HG02623 (cell line): Measurements from ENCODE around the gene KIAA1549.
"Not testable (repeated sequence)": the region's sequence is repeated elsewhere in the genome, so short reads cannot be mapped to it uniquely, and the experiment has no call there.

Source experiments
- ATAC-seq: cut with Tn5 transposase; IDR thresholded peaks from one replicate; pipeline ENCODE4 v1.9.1; 2021; ENCODE audit warnings: moderate library complexity; ENCODE audit not compliant: unreplicated experiment

The KIAA1549 gene

DNA sequence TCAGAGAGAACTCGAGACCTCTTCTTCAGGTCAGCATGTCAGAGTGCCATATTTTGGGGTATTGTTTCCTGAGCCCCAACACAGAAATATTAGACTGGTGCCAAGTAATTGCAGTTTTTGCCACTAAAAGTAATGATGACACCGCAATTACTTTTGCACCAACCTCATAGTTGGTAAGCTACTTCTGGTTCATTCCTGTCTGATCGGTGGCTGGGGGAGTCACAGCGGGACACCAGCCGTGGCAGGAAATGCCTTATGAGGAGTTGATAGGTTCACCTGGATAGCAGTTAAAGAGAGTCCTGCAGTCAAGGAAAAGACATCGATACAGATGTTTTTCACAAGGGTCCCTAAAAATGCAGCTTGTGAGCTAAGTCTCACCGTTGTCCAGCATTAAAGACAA, 159.3 kb downstream of the KIAA1549 start:
- ATAC-seq: no peak

DNA sequence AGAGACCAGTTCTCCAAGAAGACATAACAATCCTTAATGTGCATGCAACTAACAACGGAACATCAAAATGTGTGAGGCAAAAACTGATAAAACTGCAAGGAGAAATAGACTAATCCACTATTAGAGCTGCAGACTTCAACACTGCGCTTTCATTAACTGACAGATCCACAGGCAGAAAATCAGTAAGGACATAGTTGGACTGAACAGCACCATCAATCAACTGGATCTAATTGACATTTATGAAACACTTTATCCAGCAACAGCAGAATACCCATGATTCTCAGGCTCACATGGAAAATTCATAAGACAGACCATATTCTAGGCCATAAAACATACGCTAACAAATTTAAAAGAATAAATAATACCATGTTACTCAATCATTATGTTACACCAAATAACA, 161.6 kb downstream of the KIAA1549 start:
- ATAC-seq: no peak

DNA sequence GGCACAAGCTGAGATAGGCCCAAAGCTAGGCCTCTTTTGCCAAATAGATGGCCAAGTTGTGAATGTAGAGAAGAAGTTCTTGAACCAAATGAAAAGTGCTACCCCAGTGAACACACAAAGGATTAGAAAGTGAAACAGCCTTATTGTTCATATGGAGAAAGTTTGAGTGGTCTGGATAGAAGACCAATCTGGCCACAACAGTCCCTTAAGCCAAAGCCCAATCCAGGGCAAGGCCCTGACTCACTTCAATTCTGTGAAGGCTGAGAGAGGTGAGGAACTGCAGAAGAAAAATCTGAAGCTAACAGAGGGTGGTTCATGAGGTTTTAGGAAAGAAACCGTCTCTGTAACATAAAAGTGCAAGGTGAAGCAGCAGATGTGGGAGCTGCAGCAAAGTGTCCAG, 164.5 kb downstream of the KIAA1549 start:
- no peak for ATAC-seq

DNA sequence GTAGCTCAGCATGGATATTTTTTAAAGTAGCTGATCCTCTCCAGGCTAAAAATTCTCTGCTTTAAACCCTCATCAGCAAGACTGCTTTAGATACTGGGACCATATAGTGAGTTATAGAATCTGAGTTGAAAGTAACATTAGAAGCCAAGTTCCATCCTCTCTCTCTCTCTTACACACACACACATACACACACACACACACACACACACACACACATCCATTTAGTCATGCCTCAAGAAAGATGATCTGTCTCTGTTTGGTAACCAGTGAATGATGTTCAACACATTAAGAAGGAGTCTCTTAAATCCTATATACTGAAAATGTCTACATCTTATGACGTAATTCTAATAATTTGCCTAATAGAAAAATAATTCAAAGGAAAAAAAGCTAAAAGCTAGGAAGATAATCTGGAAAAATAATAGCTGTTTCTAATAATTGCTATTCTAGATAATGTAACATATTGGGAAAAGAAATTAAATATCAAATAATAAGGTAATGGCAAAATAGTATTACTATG, 166.3 kb downstream of the KIAA1549 start:
- no peak for ATAC-seq

DNA sequence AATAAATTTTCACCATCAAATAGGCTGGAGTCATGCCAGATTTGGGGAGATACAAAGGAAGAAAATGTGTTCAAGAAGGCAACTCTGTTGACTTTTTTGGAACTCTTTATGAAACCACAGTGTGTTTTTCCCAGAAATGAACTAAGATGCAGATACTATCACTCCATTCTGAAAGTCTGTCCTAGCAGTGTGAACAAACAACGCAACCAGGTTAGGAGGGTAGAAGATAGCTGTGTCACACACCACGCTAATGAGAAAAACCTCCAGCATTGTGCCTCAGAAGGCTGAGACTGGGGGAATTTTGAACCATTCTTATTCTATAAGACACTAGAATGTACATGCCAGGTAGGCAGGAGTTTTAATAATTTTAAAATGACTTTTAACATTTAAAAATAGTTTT, 167.2 kb downstream of the KIAA1549 start:
- ATAC-seq: no peak

DNA sequence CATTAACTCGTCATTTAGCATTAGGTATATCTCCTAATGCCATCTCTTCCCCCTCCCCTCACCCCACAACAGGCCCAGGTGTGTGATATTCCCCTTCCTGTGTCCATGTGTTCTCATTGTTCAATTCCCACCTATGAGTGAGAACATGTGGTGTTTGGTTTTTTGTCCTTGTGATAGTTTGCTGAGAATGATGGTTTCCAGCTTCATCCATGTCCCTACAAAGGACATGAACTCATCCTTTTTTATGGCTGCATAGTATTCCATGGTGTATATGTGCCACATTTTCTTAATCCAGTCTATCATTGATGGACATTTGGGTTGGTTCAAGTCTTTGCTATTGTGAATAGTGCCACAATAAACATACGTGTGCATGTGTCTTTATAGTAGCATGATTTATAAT, 169.9 kb downstream of the KIAA1549 start:
- ATAC-seq: not testable (repeated sequence)

DNA sequence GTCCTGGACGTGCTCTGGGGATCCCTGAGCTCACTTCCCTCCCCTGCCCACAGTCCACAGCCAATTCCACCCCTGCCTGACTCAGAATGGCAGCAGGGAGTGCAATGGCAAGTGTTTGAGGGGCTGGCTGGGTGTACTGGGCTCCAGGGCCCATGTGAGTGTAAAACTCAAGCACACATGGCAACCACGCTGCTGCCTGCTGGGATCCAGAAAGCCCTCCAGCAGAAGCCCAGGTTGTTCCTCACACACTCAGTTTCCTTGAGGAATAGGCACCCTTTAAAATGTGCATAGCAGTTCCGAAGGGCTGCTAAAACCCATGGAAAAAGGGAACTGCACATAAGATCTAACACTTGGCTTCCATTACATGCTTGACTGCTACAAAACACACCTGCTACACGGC, 171.8 kb downstream of the KIAA1549 start:
- no peak for ATAC-seq

DNA sequence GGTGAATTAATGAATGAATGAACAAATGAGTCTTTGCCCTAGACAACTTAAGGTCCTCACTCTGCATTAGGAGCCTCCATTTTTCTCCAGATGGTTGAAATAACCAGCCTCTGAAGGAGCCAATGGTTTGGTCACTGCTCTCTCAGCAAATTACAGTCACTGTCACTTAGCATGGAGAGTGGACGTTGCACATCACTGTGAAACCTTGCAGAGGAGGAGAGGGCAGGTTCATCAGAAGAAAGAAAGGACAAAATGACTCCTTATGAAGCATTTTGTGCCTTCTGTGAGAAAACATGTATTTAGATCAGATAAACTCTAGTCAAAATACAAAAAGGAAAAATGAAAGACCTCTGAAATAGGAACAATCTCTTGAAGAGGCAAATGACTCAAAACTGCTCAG, 176.6 kb downstream of the KIAA1549 start:
- no peak for ATAC-seq

DNA sequence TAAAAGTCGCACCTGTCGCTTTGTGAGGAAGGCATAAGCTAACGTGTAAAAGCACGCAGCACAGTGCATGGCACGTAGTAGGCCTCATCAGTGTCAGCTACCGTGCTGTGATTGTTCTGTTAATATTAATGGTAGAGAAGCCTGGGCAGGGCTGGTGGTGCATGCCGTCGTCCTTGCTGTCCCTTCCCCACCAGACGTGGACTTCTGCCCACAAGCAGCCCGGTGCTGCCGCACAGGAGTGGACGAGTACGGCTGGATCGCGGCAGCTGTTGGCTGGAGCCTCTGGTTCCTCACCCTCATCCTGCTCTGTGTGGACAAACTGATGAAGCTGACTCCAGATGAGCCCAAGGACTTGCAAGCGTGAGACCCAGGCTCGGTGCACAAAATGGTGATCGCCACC, 178.5 kb downstream of the KIAA1549 start:
- ATAC-seq: no peak

DNA sequence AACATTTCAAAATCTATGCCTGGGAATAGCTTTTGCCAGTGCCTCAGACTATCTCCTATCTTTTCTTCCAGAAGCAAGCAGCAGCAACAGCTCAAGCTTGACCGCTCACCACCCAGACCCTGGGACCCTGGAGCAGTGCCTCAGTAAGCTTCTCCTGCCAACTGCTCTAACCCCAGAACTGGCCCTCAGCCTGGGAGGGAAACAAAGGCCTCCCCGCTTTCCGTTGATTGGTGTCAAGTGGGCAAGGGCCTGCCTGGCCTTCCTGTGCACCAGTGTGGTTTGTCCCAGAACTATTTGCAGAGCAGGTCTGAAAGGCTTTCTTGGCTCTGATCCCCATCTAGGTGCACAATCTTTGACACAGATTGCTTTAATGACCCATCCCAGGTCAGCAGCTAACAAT, 179.9 kb downstream of the KIAA1549 start:
- ATAC-seq: no peak

DNA sequence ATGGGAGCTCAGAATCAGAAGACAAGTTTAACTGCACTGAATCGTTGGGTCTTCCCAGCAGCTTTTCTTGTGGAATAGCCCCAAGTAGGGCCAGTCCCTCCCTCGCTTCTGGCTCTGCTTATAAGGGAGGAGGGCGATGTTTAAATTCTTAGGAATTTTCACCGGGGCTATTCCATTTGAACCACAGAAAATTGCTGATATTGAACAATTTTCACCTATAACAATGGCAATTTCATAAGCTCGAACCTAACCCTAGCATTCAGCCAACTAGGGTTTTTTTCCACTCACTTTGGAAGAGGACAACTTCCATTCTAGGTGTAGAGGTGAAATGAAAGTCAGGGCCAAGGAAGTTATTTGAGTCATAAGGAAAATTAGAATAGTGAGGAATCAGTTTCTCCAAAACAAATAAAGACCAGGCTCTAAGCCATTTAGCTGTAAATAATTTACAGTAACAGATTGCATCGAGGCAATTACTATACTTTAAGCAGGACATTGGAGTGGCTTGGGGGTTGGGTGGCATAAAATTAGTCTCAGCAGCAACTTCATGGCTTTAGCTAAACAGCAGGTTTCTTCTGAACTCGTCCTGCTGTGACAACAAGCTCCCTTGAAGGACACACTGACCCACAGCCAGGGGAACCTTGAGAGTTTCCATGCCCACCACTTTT, 181.7 kb downstream of the KIAA1549 start:
- ATAC-seq: no peak

DNA sequence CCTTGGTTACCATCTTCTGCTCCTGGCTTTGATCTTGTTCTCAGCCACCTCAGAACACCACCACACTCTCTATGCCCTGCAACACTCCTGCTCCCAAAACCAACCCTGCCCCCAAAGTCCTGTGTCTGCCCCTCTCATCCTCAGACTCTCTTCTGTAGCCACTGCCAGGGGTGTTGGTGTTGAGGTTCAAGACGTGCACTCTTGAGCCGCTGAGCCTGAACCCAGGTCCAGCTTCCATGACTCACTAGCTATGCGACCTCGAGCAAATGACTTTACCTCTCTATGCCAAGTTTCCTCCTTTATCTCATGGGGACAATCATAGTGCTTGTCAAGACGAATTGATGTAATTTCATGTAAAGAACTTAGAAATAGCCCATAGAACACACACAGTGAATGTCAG, 182.4 kb downstream of the KIAA1549 start:
- no peak for ATAC-seq

DNA sequence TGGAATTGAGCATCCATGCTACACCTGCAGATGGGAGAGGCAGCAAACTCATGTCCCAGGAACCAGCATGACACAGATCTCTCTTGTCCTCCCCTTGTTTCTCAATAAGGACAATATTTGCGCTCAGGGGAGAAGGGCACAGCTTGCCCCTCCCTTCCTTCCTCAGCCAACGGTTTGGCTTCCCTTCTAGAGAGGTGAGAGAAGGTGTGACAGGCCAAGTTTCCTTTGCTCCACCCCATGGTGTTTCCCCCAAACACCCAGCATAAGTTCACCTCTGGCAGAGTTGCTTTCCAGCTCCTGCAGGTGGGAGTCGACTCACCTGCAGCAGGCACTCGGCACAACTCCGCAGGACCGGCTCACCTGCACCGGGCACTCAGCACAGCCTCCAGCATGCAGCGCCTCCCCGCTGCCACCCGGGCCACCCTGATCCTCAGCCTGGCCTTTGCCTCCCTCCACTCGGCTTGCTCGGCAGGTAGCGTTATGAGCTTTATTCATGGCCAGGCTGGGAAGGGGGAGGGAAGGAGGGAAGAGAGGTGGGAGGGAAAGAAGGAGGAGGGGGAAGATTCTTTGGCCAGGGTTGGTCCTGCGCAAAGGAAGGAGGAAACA, 183.4 kb downstream of the KIAA1549 start, which contains the start of the genes ATP6V0A4 and TMEM213:
Gene ATP6V0A4, minus strand, starts transcription at position 482 of the 606 bp plus-strand sequence. CDS start 26,949 bp downstream, outside the sequence.
Gene TMEM213, plus strand, starts transcription at position 280 of the 606 bp plus-strand sequence. Its CDS starts 111 bp downstream, at position 391.
- ATAC-seq: no peak

DNA sequence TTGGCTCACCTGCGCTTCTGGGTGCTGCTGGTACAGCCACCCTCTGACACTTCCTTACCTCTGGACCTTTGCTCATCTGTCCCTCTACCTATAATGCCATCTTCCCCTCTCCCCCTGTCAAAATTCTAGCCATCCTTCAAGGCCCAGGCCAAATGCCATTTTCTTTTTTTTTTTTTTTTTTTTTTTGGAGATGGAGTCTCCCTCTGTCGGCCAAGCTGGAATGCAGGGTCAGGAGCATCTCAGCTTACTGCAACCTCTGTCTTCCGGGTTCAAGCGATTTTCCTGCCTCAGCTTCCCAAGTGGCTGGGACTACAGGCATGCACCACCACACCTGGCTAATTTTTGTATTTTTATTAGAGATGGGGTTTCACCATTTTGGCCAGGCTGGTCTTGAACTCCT, 184.1 kb downstream of the KIAA1549 start:
- ATAC-seq: not testable (repeated sequence)

DNA sequence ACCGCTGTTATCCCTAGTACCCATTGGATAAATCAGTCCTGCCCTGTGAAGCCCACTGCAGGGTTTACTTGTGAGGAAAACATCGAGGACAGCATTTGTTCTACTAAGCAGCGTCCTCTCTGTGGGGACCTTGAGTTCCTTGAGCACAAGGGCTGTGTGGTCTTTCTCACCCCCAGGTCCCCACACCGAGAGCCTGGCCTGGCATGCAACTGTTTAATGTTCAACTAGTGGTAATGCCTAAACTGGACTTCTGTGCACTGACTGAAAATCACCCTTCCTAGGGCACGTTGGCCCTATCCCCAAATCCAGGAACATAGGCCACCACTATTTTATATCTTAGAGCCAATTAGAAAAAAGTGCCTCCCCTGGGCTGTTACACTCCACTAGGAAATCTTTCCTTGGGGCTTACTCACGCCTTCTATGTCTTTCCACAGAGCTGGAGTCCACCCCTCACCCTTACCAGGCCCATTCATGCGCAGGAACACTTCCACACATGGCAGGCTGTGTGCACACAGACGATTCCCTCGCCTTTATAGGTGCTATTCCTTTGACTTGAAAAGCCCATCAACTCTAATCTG, 185.1 kb downstream of the KIAA1549 start:
- no peak for ATAC-seq

DNA sequence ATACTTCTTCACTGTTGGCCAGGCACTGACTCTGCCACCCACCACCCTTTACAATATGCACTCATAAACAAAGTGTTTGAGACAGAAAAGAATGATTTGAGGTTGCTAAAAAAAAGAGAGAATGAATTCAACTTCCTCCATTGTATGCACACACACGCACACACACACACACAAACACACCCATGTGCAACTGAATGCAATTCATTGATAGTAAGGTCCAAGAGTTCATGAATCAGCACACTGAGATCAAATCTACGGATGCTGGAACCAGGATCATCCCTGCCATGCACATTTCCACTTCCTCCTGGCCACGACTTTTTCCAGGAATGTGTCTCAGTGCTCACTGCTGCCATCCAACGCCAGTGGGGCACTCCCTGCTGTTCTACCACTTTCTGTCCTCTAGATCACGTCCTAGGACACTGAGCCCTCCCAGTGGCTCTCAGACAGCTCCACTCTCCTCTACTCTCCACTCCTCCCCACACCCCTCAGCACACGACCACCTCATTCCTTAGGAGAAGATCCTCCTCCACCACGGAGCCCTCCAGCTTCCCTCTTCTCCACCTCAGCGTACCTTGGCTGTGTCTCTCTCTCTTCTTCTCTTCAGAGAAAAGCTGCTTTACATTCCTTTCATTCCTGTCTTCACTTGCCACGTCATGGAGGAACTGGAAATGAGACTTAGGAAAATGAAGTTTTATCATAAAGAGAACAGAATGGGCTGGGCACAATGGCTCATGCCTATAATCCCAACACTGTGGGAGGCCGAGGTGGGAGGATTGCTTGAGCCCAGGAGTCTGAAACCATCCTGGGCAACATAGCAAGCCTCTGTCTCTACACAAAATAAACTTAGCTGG, 195.4 kb downstream of the KIAA1549 start:
- no peak for ATAC-seq

DNA sequence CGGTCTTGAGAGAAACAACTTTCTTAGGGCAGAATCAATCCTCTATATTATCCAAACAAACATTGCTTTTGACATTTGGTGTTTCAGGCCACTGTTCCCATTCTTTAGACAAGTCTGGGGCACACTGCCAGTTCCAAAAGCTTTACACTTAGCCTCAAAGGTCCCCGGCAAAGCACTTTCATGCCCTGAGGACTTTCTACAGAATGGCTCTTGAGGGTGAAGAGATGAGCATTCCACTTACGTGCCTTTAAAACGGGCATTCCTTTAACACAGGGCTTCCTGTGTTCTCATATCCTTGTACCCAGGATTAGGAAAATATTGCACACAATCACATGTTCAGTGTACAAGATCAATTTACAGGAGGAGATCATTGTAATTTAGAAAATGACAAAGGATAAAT, 196.5 kb downstream of the KIAA1549 start:
- ATAC-seq: no peak
